Measurements from ENCODE around the gene NANOS3. TPM values are rescaled to one million over a fixed set of nuclear protein-coding genes. Genes with fewer than 3 reads are reported as not detected.

NANOS3 gene
- total and polyA plus RNA-seq, 9 of the 15 experiments (the other 6 are each of a cell fraction or from before 2014, with no cell fraction given), result not detected

DNA sequence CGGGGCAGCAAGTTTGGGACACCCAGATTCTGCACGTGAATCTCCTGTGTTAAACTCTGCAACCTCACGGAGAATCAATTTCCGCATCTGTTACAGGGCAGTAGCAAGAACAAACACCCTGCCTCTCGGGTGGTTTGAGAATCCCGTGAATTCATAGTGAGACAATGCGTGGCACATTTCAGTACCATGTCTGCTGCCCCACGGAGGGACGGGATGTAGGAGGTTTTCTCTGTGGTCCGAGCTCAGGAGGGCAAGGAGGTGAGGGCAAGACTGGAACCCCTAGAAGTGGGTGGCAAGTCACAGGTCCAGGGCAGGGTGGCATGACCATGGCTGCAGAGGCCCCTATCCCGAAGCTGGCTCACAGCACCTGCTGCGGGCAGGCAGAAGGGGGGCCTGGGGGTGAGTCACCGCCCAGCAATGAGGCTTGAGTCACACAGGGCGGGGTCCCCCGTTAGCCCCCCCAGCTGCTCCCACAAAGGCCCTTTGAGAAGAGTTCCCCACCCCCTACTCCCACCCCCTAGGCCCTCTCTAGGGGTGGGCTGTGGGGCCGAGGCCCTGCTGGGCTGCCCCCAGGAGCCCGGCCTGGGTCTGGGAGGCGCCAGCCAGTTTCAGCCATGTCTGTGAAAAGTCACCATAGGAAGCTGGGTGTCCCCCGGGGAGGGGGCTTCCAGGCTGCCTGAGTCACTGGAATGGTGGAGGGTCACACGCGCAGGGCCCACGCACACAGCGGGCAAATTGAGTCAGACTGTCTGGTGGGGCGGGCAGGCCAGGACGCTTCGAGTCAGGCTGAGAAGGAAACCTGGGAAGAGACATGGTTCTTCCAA is 25.8 kb upstream of the NANOS3 start (continued):
- TF ChIP-seq ZBTB33 (CRISPR knock-in tag; IDR thresholded peaks at IDR 0.05) (no peak), ZSCAN32 (CRISPR knock-in tag; IDR thresholded peaks at IDR 0.05) (no peak), NFE2L1 (tag; IDR thresholded peaks at IDR 0.05; ENCODE audit: borderline replicate concordance, low read depth) (no peak), TCF7L2 (IDR thresholded peaks at IDR 0.05; ENCODE audit: low read depth, low read length) (no peak), PRMT5 (CRISPR knock-in tag; IDR thresholded peaks at IDR 0.05) (no peak), ZNF384 (IDR thresholded peaks at IDR 0.05; ENCODE audit: low read depth, low read length) (no peak), MYC (IDR thresholded peaks at IDR 0.05; ENCODE audit: low read depth, low read length) (0 out of 2 replicates have a peak, but pooled peaks have one; percentile 3), MYC (CRISPR knock-in tag; IDR thresholded peaks at IDR 0.05; ENCODE audit: borderline replicate concordance, low read depth) (no peak), SMAD4 (CRISPR knock-in tag; conservative IDR thresholded peaks at IDR 0.05) (no peak), ZNF449 (CRISPR knock-in tag; IDR thresholded peaks at IDR 0.05) (no peak), ZNF23 (CRISPR knock-in tag; IDR thresholded peaks at IDR 0.05) (no peak), CXXC5 (CRISPR knock-in tag; IDR thresholded peaks at IDR 0.05) (no peak), ZNF12 (CRISPR knock-in tag; IDR thresholded peaks at IDR 0.05) (no peak), IRF2 (CRISPR knock-in tag; IDR thresholded peaks at IDR 0.05) (no peak), ZMIZ1 (IDR thresholded peaks at IDR 0.05; ENCODE audit: low read depth in 2 of 2, low read length in 2 of 2) (no peak), CHD1 (IDR thresholded peaks at IDR 0.05; ENCODE audit: low read length) (no peak), TCF15 (CRISPR knock-in tag; IDR thresholded peaks at IDR 0.05) (no peak; the same call in 1 of the 2 replicates)
- TF ChIP-seq, protein P1, sequence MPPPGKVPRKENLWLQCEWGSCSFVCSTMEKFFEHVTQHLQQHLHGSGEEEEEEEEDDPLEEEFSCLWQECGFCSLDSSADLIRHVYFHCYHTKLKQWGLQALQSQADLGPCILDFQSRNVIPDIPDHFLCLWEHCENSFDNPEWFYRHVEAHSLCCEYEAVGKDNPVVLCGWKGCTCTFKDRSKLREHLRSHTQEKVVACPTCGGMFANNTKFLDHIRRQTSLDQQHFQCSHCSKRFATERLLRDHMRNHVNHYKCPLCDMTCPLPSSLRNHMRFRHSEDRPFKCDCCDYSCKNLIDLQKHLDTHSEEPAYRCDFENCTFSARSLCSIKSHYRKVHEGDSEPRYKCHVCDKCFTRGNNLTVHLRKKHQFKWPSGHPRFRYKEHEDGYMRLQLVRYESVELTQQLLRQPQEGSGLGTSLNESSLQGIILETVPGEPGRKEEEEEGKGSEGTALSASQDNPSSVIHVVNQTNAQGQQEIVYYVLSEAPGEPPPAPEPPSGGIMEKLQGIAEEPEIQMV (tag; conservative IDR thresholded peaks at IDR 0.05; ENCODE audit: low read depth), result peak; percentile 65; the same call in 1 of the 2 replicates
